ENCODE data around the gene GNA12. TPM values are rescaled to one million over a fixed set of nuclear protein-coding genes. Genes with fewer than 3 reads are reported as not detected.

The GNA12 gene
- total and polyA plus RNA-seq, 11 donors, result 10.7 to 56.5 (median 34.9) TPM

GRCh38 chr7:2686101-2686500 lies 158.0 kb downstream of the GNA12 start:
- Histone ChIP-seq H3K27ac (no peak overlapping the region), H3K4me3 (no peak overlapping the region), H3K9me3 (no peaks in the 10 kb centered on the region), H3K4me1 (peaks cover 2 to 29% (median 12%) of the 10 kb centered on the region in 12 donors), H3K36me3 (no peaks in the 10 kb centered on the region), H3K27me3 (peaks cover 12 to 52% (median 26%) of the 10 kb centered on the region in 9 donors)
- ATAC-seq (no peak), DNase-seq (no peak)
- 92 to 96% (median 94%) methylated on average over 14 of the region's 14 CpGs for WGBS, 4 donors
- no peak for TF ChIP-seq POLR2A (IDR thresholded peaks at IDR 0.05)
- no peak for TF ChIP-seq CTCF (IDR thresholded peaks at IDR 0.05)
- intact Hi-C loops (cut with DNase I), result loop anchor here in 5 of 10 donors (10.0 kb wide), 4 partner anchors 121 to 241 kb away; partner anchors contain the start of gene GRIFIN (in 2 of the 5)

GRCh38 chr7:2684501-2684900 lies 159.6 kb downstream of the GNA12 start:
- Histone ChIP-seq H3K9me3 (no peaks in the 10 kb centered on the region), H3K4me3 (no peak overlapping the region), H3K27me3 (peaks cover 12 to 56% (median 29%) of the 10 kb centered on the region in 9 donors), H3K36me3 (no peaks in the 10 kb centered on the region), H3K27ac (no peak overlapping the region), H3K4me1 (peaks cover 2 to 31% (median 11%) of the 10 kb centered on the region in 12 donors)
- DNase-seq (peak in 1 of 5 donors; percentile 28), ATAC-seq (no peak)
- TF ChIP-seq POLR2A (IDR thresholded peaks at IDR 0.05), result no peak
- no peak for TF ChIP-seq CTCF (IDR thresholded peaks at IDR 0.05)
- WGBS, 4 donors, result 91 to 95% (median 92%) methylated on average over 10 to 11 of the region's 11 CpGs
- intact Hi-C loops (cut with DNase I), result loop anchor here in 6 of 10 donors (5.0 to 10.0 kb wide), 5 partner anchors 120 to 240 kb away; partner anchors contain the start of gene GRIFIN (in 2 of the 6)

DNA sequence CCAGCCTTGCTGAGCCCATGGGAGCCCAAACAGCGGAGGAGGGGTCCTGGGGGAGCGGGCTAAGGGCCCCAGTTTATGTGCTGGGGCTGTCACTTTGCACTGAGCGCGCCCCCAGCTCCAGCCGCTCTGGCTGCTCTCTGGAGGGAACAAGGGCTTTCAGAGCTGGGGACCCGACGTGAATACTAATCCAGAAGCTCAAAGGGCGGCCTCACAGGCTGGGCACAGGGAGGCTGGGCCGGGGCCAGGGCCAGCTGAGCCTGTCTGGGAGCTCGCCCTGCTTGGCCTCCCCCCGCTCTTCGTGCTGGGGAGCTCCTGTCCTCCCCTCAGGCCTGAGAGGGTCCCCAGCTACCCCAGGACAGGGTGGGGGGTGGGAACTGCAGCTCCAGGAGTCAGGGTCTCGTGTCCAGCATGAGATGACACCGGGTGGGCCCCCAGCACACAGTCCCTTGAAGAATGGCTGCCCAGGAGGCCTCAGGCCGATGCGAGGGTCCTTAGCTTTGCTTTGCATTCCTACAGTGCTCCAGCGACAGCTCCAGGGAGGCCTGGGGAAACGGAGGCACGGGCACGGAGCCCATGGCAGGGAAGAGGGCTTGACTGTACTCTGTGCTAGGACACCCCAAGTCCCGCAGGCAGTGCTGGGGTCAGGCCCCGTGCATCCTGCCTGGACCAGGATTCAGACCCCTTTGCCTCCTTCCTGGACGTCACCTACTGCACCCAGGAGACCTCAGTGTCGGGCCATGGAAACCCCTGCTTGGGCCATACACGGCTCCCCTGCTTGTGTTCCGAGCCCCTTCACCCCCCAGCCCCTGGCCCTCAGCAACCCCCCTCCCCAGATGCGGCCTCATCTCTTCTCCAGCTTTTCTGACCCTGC lies 161.9 kb downstream of the GNA12 start:
- H3K9me3 ChIP-seq, result no peaks in the 10 kb centered on the region
- H3K27ac ChIP-seq, result no peak overlapping the region
- TF ChIP-seq POLR2A (IDR thresholded peaks at IDR 0.05) (no peak), CTCF (IDR thresholded peaks at IDR 0.05) (no peak)
- H3K36me3 ChIP-seq, result no peaks in the 10 kb centered on the region
- no peak overlapping the region for H3K4me3 ChIP-seq
- ATAC-seq (no peak), DNase-seq (peak in 1 of 5 donors; percentile 55)
- peaks cover 0 to 12% (median under 1%) of the 10 kb centered on the region in 12 donors for H3K4me1 ChIP-seq
- intact Hi-C loops (cut with DNase I), result loop anchor here (1.0 to 10.0 kb wide), 11 partner anchors 113 to 237 kb away; partner anchors contain the start of gene GRIFIN (in 2 of the 10)
- H3K27me3 ChIP-seq, result peaks cover 3 to 33% (median 12%) of the 10 kb centered on the region in 9 donors
- 89 to 93% (median 90%) methylated on average over 15 to 27 of the region's 27 CpGs for WGBS, 4 donors
